Testis (tissue), 2 donors: ENCODE measurements around the gene DBF4B.
"Not testable (repeated sequence)": the region's sequence is repeated elsewhere in the genome, so short reads cannot be mapped to it uniquely, and the experiment has no call there.

Source experiments
- CTCF ChIP-seq, 3 experiments: fragments of 450-650 bp in 2 of 3; fragments of 200-600 bp in 1 of 3; sonication (generic) in 1 of 3; IDR thresholded peaks; one replicate each; pipeline ENCODE4 v1.5.1; 2016 to 2019; ENCODE audit warnings: antibody characterized with exemption in 3 of 3, mild to moderate bottlenecking in 2 of 3, moderate library complexity in 1 of 3
- POLR2A ChIP-seq: fragments of 450-650 bp; IDR thresholded peaks from one replicate; pipeline ENCODE4 v1.6.1; 2017; ENCODE audit warnings: antibody characterized with exemption, mild to moderate bottlenecking, moderate library complexity

- not testable (repeated sequence) for TF ChIP-seq CTCF (IDR thresholded peaks at IDR 0.05); POLR2A
Measured at GRCh38 chr17:44690746-44691306, 17.6 kb upstream of the DBF4B start.
